HG03521 (cell line): Measurements from ENCODE around the gene FOXF2.

Source experiments
- ATAC-seq: cut with Tn5 transposase; IDR thresholded peaks from one replicate; pipeline ENCODE4 v1.9.1; 2021; ENCODE audit warnings: mild to moderate bottlenecking, moderate library complexity; ENCODE audit not compliant: unreplicated experiment

The FOXF2 gene

GRCh38 chr6:1405221-1405620 is 15.8 kb downstream of the FOXF2 start:
- ATAC-seq, result no peak

GRCh38 chr6:1406306-1407072 is 17.1 kb downstream of the FOXF2 start:
- no peak for ATAC-seq

- ATAC-seq, result no peak
Measured at GRCh38 chr6:1407499-1407990, 18.2 kb downstream of the FOXF2 start.

GRCh38 chr6:1409774-1410465 is 20.5 kb downstream of the FOXF2 start:
- no peak for ATAC-seq

DNA sequence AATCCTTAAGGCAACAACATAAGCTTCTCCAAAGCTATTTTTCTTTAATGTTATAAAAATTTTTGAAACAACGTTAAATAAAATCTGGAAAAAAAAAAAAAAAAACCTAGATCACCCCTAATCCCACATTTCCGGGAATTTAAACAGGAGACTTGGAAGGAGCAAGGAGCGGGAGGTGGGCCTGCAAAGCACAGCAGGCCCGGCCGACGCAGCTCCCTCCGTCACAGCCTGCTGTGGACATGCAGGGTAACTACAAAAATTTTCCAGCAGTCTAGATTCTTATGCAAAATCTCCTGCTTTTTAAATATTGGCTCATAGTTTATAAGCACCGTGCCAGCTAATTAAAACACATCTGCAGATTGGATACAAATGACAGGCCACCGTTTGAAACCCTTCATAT is 23.5 kb downstream of the FOXF2 start:
- ATAC-seq, result no peak

GRCh38 chr6:1415416-1416063 is 26.2 kb downstream of the FOXF2 start:
- ATAC-seq, result no peak

- no peak for ATAC-seq
Measured at GRCh38 chr6:1416191-1416760, 26.9 kb downstream of the FOXF2 start.

DNA sequence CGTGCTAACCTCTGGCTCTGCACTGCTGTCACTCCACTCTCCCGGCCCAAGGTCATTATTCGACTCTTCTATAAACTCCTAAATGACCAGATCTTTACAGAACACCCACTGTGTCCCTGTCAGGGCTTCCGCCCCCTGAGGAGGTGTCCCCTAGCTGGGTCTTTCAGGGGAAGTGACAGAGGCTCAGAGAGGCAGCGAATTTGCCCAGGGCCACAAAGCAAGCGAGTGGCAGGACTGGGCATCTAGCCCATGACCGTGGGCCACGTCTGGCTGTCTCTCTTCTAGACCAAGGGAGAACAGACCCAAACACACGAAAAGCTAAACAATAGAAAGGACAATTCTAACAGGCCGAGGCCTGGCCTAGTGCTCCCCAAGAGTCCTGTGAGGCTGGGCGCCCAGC is 27.4 kb downstream of the FOXF2 start:
- ATAC-seq, result no peak

- ATAC-seq, result no peak
Measured at GRCh38 chr6:1417718-1418117, 28.3 kb downstream of the FOXF2 start.

- ATAC-seq, result no peak
Measured at GRCh38 chr6:1418471-1419191, 29.3 kb downstream of the FOXF2 start.

DNA sequence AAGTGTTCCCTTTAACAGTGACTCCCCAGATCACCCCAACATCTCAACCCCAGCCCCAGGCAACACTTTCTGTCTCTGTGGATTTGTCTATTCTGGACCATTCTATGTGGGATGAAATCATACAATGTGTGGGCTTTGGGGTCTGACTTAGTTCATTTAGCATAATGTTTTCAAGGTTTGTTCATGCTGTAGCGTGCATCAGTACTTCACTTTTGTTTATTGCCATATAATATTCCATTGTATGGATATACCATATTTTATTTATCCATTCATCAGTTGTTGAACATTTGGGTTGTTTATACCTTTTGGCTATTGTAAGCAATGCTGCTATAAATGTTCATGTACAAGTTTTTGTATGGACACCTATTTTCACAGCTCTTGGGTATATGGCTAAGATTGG is 31.0 kb downstream of the FOXF2 start:
- ATAC-seq, result no peak

- no peak for ATAC-seq
Measured at GRCh38 chr6:1422290-1422689, 32.9 kb downstream of the FOXF2 start.

GRCh38 chr6:1423578-1423977 is 34.2 kb downstream of the FOXF2 start:
- ATAC-seq, result no peak

GRCh38 chr6:1424306-1424927 is 35.0 kb downstream of the FOXF2 start:
- no peak for ATAC-seq

GRCh38 chr6:1426416-1426815 is 37.0 kb downstream of the FOXF2 start:
- ATAC-seq, result no peak

DNA sequence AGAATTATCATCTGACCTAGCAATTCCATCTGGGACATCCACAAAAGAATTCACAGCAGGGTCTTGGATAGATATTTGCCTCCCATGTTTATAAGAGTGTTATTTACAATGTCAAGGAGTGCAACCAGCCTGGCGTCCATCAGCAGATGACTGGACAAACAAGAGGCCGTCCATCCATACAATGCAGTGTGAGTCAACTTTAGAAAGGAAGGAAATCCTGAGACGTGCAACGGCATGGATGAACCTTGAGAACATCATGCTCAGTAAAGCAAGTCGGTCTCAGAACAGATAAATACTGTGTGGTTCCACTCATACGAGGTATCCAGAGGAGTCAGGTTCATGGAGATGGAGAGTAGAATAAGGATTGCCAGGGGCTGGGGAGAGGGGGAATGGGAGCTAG is 46.4 kb downstream of the FOXF2 start:
- no peak for ATAC-seq

DNA sequence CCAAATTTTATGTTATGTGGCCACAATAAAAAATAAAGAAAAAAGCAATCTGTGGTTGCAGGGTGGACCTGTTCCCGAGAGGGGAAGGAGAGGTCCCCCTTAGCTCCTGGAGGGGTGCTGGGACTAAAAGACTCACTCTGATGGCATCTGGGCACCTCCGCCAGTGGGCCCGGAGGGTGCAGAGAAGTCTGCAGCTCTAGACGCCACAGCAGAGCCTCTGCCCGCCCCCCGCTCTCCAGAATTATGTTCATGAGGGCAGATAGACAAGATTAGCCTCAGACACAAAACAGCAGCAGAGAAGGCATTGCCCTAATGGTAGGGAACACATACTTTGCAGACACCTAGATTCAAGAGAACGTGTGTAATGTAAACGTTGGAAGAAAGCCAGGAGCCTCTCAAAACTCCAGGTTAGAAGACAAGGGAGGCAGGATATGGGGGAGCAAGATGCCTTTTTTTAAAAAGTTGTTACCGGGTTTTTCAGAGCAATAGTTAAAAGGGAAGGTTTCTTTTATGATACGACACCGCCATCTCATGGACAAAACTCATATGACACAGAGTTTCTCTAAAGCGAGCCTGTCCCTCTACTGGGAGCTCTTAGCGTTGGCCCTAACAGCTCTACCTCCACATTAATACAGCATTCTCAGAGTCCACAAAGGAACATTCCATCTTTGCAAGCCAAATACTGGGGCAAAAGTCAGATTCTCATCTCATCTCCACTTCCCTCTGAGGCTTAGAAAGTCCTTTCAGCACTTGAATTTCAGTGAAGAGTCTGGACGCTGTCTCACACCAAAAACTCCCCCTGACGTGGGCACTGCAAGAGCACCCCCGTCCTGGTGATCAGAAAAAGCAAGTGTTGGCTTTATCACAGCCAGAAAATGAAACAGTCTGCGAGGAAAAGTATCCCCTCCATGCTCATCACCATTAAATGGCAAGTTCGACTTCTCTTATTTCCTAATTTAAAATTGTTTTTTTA is 47.2 kb downstream of the FOXF2 start:
- ATAC-seq, result peak; percentile 43

DNA sequence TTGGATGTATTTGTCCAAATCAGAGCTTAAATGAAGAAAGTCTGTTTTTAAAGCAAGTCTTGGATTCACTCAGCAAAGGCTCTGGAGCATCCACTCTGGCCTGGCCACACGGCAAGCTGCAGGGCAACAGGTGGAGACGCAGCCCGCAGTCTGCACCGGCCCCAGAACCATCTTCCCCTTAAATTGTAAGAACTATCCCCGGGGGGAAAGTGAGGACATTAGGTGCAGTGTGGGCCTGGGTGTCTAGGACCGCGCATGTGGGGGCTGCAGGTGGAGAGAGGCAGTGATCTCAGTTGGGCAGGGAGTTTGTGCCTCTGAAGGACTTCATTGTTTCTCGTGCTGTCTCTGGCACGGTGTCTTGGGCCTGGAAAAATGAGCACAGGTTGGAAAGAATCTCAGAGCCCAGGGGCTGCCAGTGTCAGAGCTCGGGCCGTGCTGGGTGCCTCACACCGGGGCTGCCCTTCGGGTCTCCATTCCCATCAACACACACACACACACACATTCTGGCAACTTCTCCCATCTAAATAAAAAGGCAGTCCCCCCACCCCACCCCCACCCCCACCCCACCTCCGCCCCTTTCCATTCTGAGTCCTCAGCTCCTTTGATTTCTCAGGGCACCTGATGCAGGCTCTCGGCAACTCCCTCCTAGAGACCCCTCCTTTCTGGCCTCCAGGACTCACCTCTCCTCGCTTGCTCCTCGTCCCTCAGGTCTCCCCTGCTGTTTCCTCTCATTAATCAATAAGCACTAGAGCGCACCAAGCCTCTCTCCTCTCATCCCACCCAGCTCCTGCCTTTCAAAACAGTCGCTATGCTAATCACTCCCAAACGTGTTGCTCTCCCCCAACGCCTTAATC is 48.4 kb downstream of the FOXF2 start:
- ATAC-seq, result no peak
